ENCODE results near the gene MRM1. TPM values are rescaled to one million over a fixed set of nuclear protein-coding genes. Genes with fewer than 3 reads are reported as not detected.

Gene MRM1
- polyA plus RNA-seq, 2 of the 4 experiments (the other 2 are of a cell fraction), result 12.7 to 21.7 TPM

GRCh38 chr17:36617773-36618172, 16.4 kb downstream of the MRM1 start:
- H3K4me3 ChIP-seq, result no peak overlapping the region
- ChIA-PET POLR2A (no interaction called here), CTCF (interaction anchor here (1.3 to 12.4 kb wide), 4 partner anchors 10 to 430 kb away, joined by 3 to 112 read pairs (median 63); partner anchors contain the start of gene MRM1)
- no peak for ATAC-seq
- H3K4me2 ChIP-seq, result no peak overlapping the region
- DNase-seq (ENCODE audit: low read depth in 1 of 2, low spot score in 1 of 2), result no peak
- H3K27ac ChIP-seq, result no peak overlapping the region
- H3K9me3 ChIP-seq, result no peaks in the 10 kb centered on the region
- no peaks in the 10 kb centered on the region for H3K4me1 ChIP-seq
- FAIRE-seq, result no peak
- TF ChIP-seq SMC3 (IDR thresholded peaks at IDR 0.05), result no peak
- TF ChIP-seq NR3C1 (IDR thresholded peaks at IDR 0.05), result no peak
- no peak for TF ChIP-seq CEBPB (IDR thresholded peaks at IDR 0.05)
- TF ChIP-seq ZNF302 (CRISPR knock-in tag; IDR thresholded peaks at IDR 0.05), result no peak
- no peak for TF ChIP-seq HOXB5 (CRISPR knock-in tag; IDR thresholded peaks at IDR 0.05)
- TF ChIP-seq RCOR1 (IDR thresholded peaks at IDR 0.05; ENCODE audit: low read depth, low read length), result no peak
- no peak for TF ChIP-seq EHF (CRISPR knock-in tag; IDR thresholded peaks at IDR 0.05)
- no peak for TF ChIP-seq GATA3 (IDR thresholded peaks at IDR 0.05; ENCODE audit: borderline replicate concordance)
- TF ChIP-seq KDM5A (IDR thresholded peaks at IDR 0.05), result no peak
- no peak for TF ChIP-seq MAFK (IDR thresholded peaks at IDR 0.05; ENCODE audit: partially characterized antibody)
- no peak for TF ChIP-seq NFE2L2 (conservative IDR thresholded peaks at IDR 0.05; ENCODE audit: low read length)
- TF ChIP-seq ZFP36 (IDR thresholded peaks at IDR 0.05; ENCODE audit: borderline replicate concordance, partially characterized antibody), result no peak
- no peak for TF ChIP-seq JUNB (IDR thresholded peaks at IDR 0.05)
- no peak for TF ChIP-seq JUN (IDR thresholded peaks at IDR 0.05)
- TF ChIP-seq ZSCAN20 (CRISPR knock-in tag; IDR thresholded peaks at IDR 0.05), result no peak
- TF ChIP-seq NPAS2 (CRISPR knock-in tag; IDR thresholded peaks at IDR 0.05; ENCODE audit: borderline replicate concordance), result no peak
- 58% methylated on average over 7 of the region's 7 CpGs for WGBS (ENCODE audit: missing lambda C conversion rate)

- 43% methylated on average over 3 of the region's 3 CpGs for WGBS (ENCODE audit: missing lambda C conversion rate)
- no peak for TF ChIP-seq ZNF302 (CRISPR knock-in tag; IDR thresholded peaks at IDR 0.05)
- TF ChIP-seq HES2 (IDR thresholded peaks at IDR 0.05), result no peak
- no peak for TF ChIP-seq POLR2A (IDR thresholded peaks at IDR 0.05; ENCODE audit: low read length)
- no peak for TF ChIP-seq RAD21 (conservative IDR thresholded peaks at IDR 0.05 in 1 of 2, IDR thresholded peaks at IDR 0.05 in 1 of 2)
- no peak for TF ChIP-seq ELK1 (IDR thresholded peaks at IDR 0.05; ENCODE audit: low read depth, low read length)
- no peak for TF ChIP-seq NR3C1 (IDR thresholded peaks at IDR 0.05)
- TF ChIP-seq CBX8 (IDR thresholded peaks at IDR 0.05), result no peak
- no peak for TF ChIP-seq JUNB (IDR thresholded peaks at IDR 0.05)
- TF ChIP-seq RCOR1 (IDR thresholded peaks at IDR 0.05; ENCODE audit: low read depth, low read length), result no peak
- no peak for TF ChIP-seq SMC3 (IDR thresholded peaks at IDR 0.05)
- no peak for TF ChIP-seq EHMT2 (IDR thresholded peaks at IDR 0.05; ENCODE audit: low read depth)
- no peak for TF ChIP-seq BCL3 (IDR thresholded peaks at IDR 0.05)
- no peak for TF ChIP-seq ZFP36 (IDR thresholded peaks at IDR 0.05; ENCODE audit: borderline replicate concordance, partially characterized antibody)
- no peak for TF ChIP-seq ZC3H11A (IDR thresholded peaks at IDR 0.05)
- no peak for TF ChIP-seq E2F6 (IDR thresholded peaks at IDR 0.05; ENCODE audit: borderline replicate concordance, low read depth)
- ChIA-PET CTCF (interaction anchor here (0.8 to 17.4 kb wide), 6 partner anchors 9 to 750 kb away, joined by 3 to 263 read pairs (median 4); partner anchors contain the start of gene MRM1), POLR2A (no interaction called here)
- no peak overlapping the region for H3K27ac ChIP-seq
- no peak overlapping the region for H3K4me3 ChIP-seq
- DNase-seq (ENCODE audit: low read depth in 1 of 2, low spot score in 1 of 2), result no peak
- no peak for FAIRE-seq
- H3K9me3 ChIP-seq, result no peaks in the 10 kb centered on the region
- ATAC-seq, result no peak
- H3K4me2 ChIP-seq, result no peak overlapping the region
- no peaks in the 10 kb centered on the region for H3K4me1 ChIP-seq
These were observed 21.9 kb downstream of the MRM1 start for GRCh38 chr17:36623281-36623680.
